HCT116 (cell line): ENCODE results near the gene APOB. TPM values are rescaled to one million over a fixed set of nuclear protein-coding genes. Genes with fewer than 3 reads are reported as not detected.

Experiments
- ATAC-seq: fragments of 200-7000 bp; cut with Tn5 transposase; 2 replicates; pipeline ENCODE4 v1.9.1; 2020; ENCODE audit warnings: mild to moderate bottlenecking, moderate library complexity
- BruUV-seq: library from RNA; stranded (reverse); fragments of 400-500 nt; replicated peaks from 2 replicates; lab custom pipeline; 2021; lab: Mats Ljungman, UMichigan
- CTCF ChIA-PET: fragments of 300-600 bp; sonication (Branson Sonifier 250); formaldehyde crosslinking; loops from one replicate; lab custom pipeline; 2021; ENCODE audit warnings: antibody characterized with exemption; lab: Charles Lee
- POLR2A ChIA-PET: fragments of 300-600, 350-600 bp; sonication (Branson Sonifier 250); formaldehyde crosslinking; loops from one replicate; lab custom pipeline; 2021; ENCODE audit warnings: antibody characterized with exemption; lab: Charles Lee
- RAD21 ChIA-PET, 2 experiments: fragments of 300-600 bp; sonication (Branson Sonifier 250); formaldehyde crosslinking; loops; one replicate each; lab custom pipeline; 2023; ENCODE audit warnings: low total read pairs in 2 of 2; ENCODE audit not compliant: uncharacterized antibody in 2 of 2, unreplicated experiment in 2 of 2, low non-redundant PET in 1 of 2; lab: Charles Lee
- DNase-seq: peaks from one replicate; pipeline ENCODE4 v3.0.0-alpha.2; 2010; ENCODE audit warnings: low read depth, low spot score
- H2AFZ ChIP-seq: fragments of 200-600 bp; shearing (Covaris generic), sonication (generic); 2 replicates; pipeline ENCODE4 v1.6.1; 2017; ENCODE audit warnings: low read depth, mixed run types, mixed read lengths, antibody characterized with exemption, low read length; ENCODE audit not compliant: poor library complexity, severe bottlenecking
- H3K27ac ChIP-seq: 2 replicates; pipeline ENCODE4 v1.5.1; 2012; ENCODE audit warnings: low read depth, low read length
- H3K27me3 ChIP-seq: fragments of 200-600 bp; sonication (generic); 2 replicates; pipeline ENCODE4 v1.6.1; 2016; ENCODE audit warnings: mixed run types, low read length, mixed read lengths; ENCODE audit not compliant: insufficient read depth
- H3K36me3 ChIP-seq, 2 experiments: fragments of 200-500 bp in 1 of 2; fragments of 200-600 bp in 1 of 2; sonication (Bioruptor generic) in 1 of 2; sonication (generic) in 1 of 2; 2 replicates each; pipeline versions ENCODE4 v1.5.1 to v1.6.1; 2014 to 2016; ENCODE audit warnings: low read length in 2 of 2, inconsistent platforms in 1 of 2, mixed read lengths in 1 of 2, mixed run types in 1 of 2; ENCODE audit not compliant: insufficient read depth in 2 of 2, control insufficient read depth in 1 of 2
- H3K4me1 ChIP-seq, 2 experiments: fragments of 200-600 bp in 1 of 2; sonication (generic) in 1 of 2; 2 replicates each; pipeline versions ENCODE4 v1.5.1 to v1.6.1; 2012 to 2017; ENCODE audit warnings: low read length in 2 of 2, inconsistent platforms in 1 of 2, mild to moderate bottlenecking in 1 of 2, mixed read lengths in 1 of 2, mixed run types in 1 of 2, moderate library complexity in 1 of 2; ENCODE audit not compliant: insufficient read depth in 2 of 2, control insufficient read depth in 1 of 2
- H3K4me2 ChIP-seq: fragments of 200-600 bp; sonication (generic); 2 replicates; pipeline ENCODE4 v1.6.1; 2017; ENCODE audit warnings: mixed run types, low read length, mixed read lengths
- H3K4me3 ChIP-seq, 2 experiments: fragments of 200-600 bp in 1 of 2; sonication (generic) in 1 of 2; replicated peaks in 1 of 2; 2 replicates each; pipeline ENCODE4 v1.5.1; 2011 to 2016; ENCODE audit warnings: low read length in 2 of 2, control low read depth in 1 of 2, low read depth in 1 of 2, mild to moderate bottlenecking in 1 of 2, mixed read lengths in 1 of 2, mixed run types in 1 of 2
- H3K79me2 ChIP-seq: fragments of 200-600 bp; sonication (generic); 2 replicates; pipeline ENCODE4 v1.6.1; 2017; ENCODE audit warnings: mild to moderate bottlenecking, mixed run types, low read length, moderate library complexity, mixed read lengths; ENCODE audit not compliant: insufficient read depth
- H3K9ac ChIP-seq: fragments of 200-600 bp; sonication (generic); 2 replicates; pipeline ENCODE4 v1.6.1; 2016; ENCODE audit warnings: low read length, mixed read lengths
- H3K9me2 ChIP-seq: fragments of 200-600 bp; sonication (generic), shearing (Covaris generic); 2 replicates; pipeline ENCODE4 v1.6.1; 2017; ENCODE audit warnings: mixed run types, mild to moderate bottlenecking, moderate library complexity; ENCODE audit not compliant: insufficient read depth
- H3K9me3 ChIP-seq, 2 experiments: fragments of 200-500 bp in 1 of 2; fragments of 200-600 bp in 1 of 2; sonication (Bioruptor generic) in 1 of 2; sonication (generic) in 1 of 2; 2 replicates each; pipeline ENCODE4 v1.6.1; 2014 to 2017; ENCODE audit warnings: low read length in 2 of 2, mixed read lengths in 2 of 2, inconsistent platforms in 1 of 2, low read depth in 1 of 2, mild to moderate bottlenecking in 1 of 2, mixed run types in 1 of 2, moderate library complexity in 1 of 2; ENCODE audit not compliant: control insufficient read depth in 1 of 2, insufficient read depth in 1 of 2
- H4K20me1 ChIP-seq: fragments of 200-600 bp; sonication (generic), shearing (Covaris generic); 2 replicates; pipeline ENCODE4 v1.6.1; 2017; ENCODE audit warnings: mixed run types, mild to moderate bottlenecking, moderate library complexity; ENCODE audit not compliant: insufficient read depth
- CEBPB ChIP-seq: IDR thresholded peaks from 2 replicates; pipeline ENCODE4 v1.6.1; 2012; ENCODE audit warnings: low read depth
- CTCF ChIP-seq, 3 experiments: fragments of 200-600 bp in 1 of 3; sonication (generic) in 1 of 3; IDR thresholded peaks in 2 of 3; conservative IDR thresholded peaks in 1 of 3; 2 replicates each; pipeline ENCODE4 v1.5.1; 2012 to 2017; ENCODE audit warnings: low read depth in 2 of 3, low read length in 2 of 3, antibody characterized with exemption in 1 of 3, borderline replicate concordance in 1 of 3, control low read depth in 1 of 3, mild to moderate bottlenecking in 1 of 3, mixed read lengths in 1 of 3, mixed run types in 1 of 3, moderate library complexity in 1 of 3; ENCODE audit not compliant: insufficient read depth in 1 of 3
- EGR1 ChIP-seq: IDR thresholded peaks from 2 replicates; pipeline ENCODE4 v1.6.1; 2012; ENCODE audit warnings: low read depth
- EZH2phosphoT487 ChIP-seq: fragments of 200-600 bp; IDR thresholded peaks from 2 replicates; pipeline ENCODE4 v1.6.1; 2018; ENCODE audit warnings: antibody characterized with exemption, borderline replicate concordance
- FOSL1 ChIP-seq: IDR thresholded peaks from 2 replicates; pipeline ENCODE4 v1.6.1; 2012; ENCODE audit warnings: low read depth
- POLR2A ChIP-seq: IDR thresholded peaks from 2 replicates; pipeline ENCODE4 v1.7.0; 2011; ENCODE audit warnings: borderline replicate concordance; ENCODE audit not compliant: insufficient read depth, insufficient read length; ENCODE audit errors: extremely low read depth
- POLR2AphosphoS5 ChIP-seq: IDR thresholded peaks from 2 replicates; pipeline ENCODE4 v1.6.1; 2011; ENCODE audit warnings: mild to moderate bottlenecking, low read depth, low read length, moderate library complexity
- RAD21 ChIP-seq: IDR thresholded peaks from 2 replicates; pipeline ENCODE4 v1.6.1; 2012; ENCODE audit warnings: low read depth, mild to moderate bottlenecking
- SIN3A ChIP-seq: IDR thresholded peaks from 2 replicates; pipeline ENCODE4 v1.6.1; 2012; ENCODE audit warnings: low read depth
- SP1 ChIP-seq: IDR thresholded peaks from 2 replicates; pipeline ENCODE4 v1.6.1; 2012; ENCODE audit warnings: low read depth
- ZFX ChIP-seq: fragments of 450-650 bp; IDR thresholded peaks from 2 replicates; pipeline ENCODE4 v1.6.1; 2017
- ZNF274 ChIP-seq: fragments of 200-500 bp; sonication (Bioruptor generic); IDR thresholded peaks from 2 replicates; pipeline ENCODE4 v1.6.1; 2014; ENCODE audit warnings: mild to moderate bottlenecking, low read depth, low read length, inconsistent platforms
- intact Hi-C: fragments of 100-400 bp; cut with micrococcal nuclease; formaldehyde crosslinking; loops from 2 replicates; pipeline ENCODE4 v1.10.0; 2022
- total RNA-seq: library from RNA; stranded (reverse); gene quantifications from one replicate; pipeline ENCODE4 v1.2.1, GENCODE V29; 2021; ENCODE audit not compliant: unreplicated experiment
- TF ChIP-seq, protein P1 (sequence below): IDR thresholded peaks from 2 replicates; pipeline ENCODE4 v1.6.1; 2012; ENCODE audit warnings: low read depth
- TF ChIP-seq, protein P2 (sequence below): IDR thresholded peaks from 2 replicates; pipeline ENCODE4 v1.6.1; 2012

The APOB gene
- total RNA-seq, 1 experiment from 2014 or later: 1.6 TPM

GRCh38 chr2:20962939-20963557, 80.8 kb downstream of the APOB start:
- intact Hi-C loops: loop anchor here (1.0 kb wide), 3 partner anchors 182 to 302 kb away; no protein-coding TSS in a partner anchor
- peak; percentile 90 for ATAC-seq
- H3K36me3 ChIP-seq: no peaks in the 10 kb centered on the region
- no peak overlapping the region for H3K4me2 ChIP-seq
- H3K9ac ChIP-seq: no peak overlapping the region
- no peak overlapping the region for H2AFZ ChIP-seq
- BruUV-seq: no TSS peak
- ChIA-PET POLR2A (no interaction called here), CTCF (interaction anchor here (0.7 to 4.7 kb wide), 10 partner anchors 10 to 312 kb away, joined by 3 to 66 read pairs (median 4); no protein-coding TSS in a partner anchor)
- DNase-seq: peak; percentile 41
- H3K9me3 ChIP-seq: no peaks in the 10 kb centered on the region
- H3K27ac ChIP-seq: no peak overlapping the region
- H3K9me2 ChIP-seq: no peaks in the 10 kb centered on the region
- H4K20me1 ChIP-seq: no peaks in the 10 kb centered on the region
- peaks cover 61% of the 10 kb centered on the region for H3K27me3 ChIP-seq
- no peak overlapping the region for H3K4me3 ChIP-seq
- peak; percentile 70 to 91 (median 86); a peak in 5 of 6 replicates for TF ChIP-seq CTCF (IDR thresholded peaks at IDR 0.05 in 2 of 3, conservative IDR thresholded peaks at IDR 0.05 in 1 of 3; ENCODE audit: borderline replicate concordance in 1 of 3, insufficient read depth in 1 of 3, low read depth in 2 of 3, low read length in 2 of 3)
- no peak for TF ChIP-seq EGR1
- TF ChIP-seq FOSL1: no peak
- no peak for TF ChIP-seq SP1
- TF ChIP-seq RAD21: peak; percentile 80
- TF ChIP-seq, all 23 proteins: peak for 2
- RAD21 ChIA-PET: interaction anchor here (1.2 to 1.5 kb wide), 3 partner anchors 182 to 302 kb away, joined by 4 to 15 read pairs (median 15); no protein-coding TSS in a partner anchor
- no peaks in the 10 kb centered on the region for H3K4me1 ChIP-seq
- no peaks in the 10 kb centered on the region for H3K79me2 ChIP-seq

GRCh38 chr2:20961858-20962257, 82.0 kb downstream of the APOB start:
- H3K36me3 ChIP-seq: no peaks in the 10 kb centered on the region
- TF ChIP-seq, protein P1, sequence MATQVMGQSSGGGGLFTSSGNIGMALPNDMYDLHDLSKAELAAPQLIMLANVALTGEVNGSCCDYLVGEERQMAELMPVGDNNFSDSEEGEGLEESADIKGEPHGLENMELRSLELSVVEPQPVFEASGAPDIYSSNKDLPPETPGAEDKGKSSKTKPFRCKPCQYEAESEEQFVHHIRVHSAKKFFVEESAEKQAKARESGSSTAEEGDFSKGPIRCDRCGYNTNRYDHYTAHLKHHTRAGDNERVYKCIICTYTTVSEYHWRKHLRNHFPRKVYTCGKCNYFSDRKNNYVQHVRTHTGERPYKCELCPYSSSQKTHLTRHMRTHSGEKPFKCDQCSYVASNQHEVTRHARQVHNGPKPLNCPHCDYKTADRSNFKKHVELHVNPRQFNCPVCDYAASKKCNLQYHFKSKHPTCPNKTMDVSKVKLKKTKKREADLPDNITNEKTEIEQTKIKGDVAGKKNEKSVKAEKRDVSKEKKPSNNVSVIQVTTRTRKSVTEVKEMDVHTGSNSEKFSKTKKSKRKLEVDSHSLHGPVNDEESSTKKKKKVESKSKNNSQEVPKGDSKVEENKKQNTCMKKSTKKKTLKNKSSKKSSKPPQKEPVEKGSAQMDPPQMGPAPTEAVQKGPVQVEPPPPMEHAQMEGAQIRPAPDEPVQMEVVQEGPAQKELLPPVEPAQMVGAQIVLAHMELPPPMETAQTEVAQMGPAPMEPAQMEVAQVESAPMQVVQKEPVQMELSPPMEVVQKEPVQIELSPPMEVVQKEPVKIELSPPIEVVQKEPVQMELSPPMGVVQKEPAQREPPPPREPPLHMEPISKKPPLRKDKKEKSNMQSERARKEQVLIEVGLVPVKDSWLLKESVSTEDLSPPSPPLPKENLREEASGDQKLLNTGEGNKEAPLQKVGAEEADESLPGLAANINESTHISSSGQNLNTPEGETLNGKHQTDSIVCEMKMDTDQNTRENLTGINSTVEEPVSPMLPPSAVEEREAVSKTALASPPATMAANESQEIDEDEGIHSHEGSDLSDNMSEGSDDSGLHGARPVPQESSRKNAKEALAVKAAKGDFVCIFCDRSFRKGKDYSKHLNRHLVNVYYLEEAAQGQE: no peak
- no peak for TF ChIP-seq CEBPB
- no peak for TF ChIP-seq POLR2AphosphoS5
- no peak for TF ChIP-seq SIN3A
- TF ChIP-seq EZH2phosphoT487: no peak
- no peak for TF ChIP-seq RAD21
- TF ChIP-seq, protein P2, sequence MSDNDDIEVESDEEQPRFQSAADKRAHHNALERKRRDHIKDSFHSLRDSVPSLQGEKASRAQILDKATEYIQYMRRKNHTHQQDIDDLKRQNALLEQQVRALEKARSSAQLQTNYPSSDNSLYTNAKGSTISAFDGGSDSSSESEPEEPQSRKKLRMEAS: no peak
- TF ChIP-seq ZNF274: no peak
- no peak for TF ChIP-seq ZFX
- TF ChIP-seq SP1: no peak
- no peak for TF ChIP-seq POLR2A
- TF ChIP-seq EGR1: no peak
- no peaks in the 10 kb centered on the region for H3K79me2 ChIP-seq
- no peak overlapping the region for H3K4me3 ChIP-seq
- CTCF ChIA-PET: interaction anchor here (4.6 to 4.7 kb wide), 2 partner anchors 180 to 300 kb away, joined by 38 to 66 read pairs; no protein-coding TSS in a partner anchor
- no peak for DNase-seq
- no peak overlapping the region for H2AFZ ChIP-seq
- no peak for ATAC-seq
- BruUV-seq: no TSS peak
- no peaks in the 10 kb centered on the region for H3K9me3 ChIP-seq
- intact Hi-C loops: no loop called here
- no peaks in the 10 kb centered on the region for H4K20me1 ChIP-seq
- RAD21 ChIA-PET: no interaction called here
- POLR2A ChIA-PET: no interaction called here
- H3K9ac ChIP-seq: no peak overlapping the region
- H3K9me2 ChIP-seq: no peaks in the 10 kb centered on the region
- no peak overlapping the region for H3K4me2 ChIP-seq
- no peak overlapping the region for H3K27ac ChIP-seq
- H3K4me1 ChIP-seq: no peaks in the 10 kb centered on the region
- peaks cover 56% of the 10 kb centered on the region for H3K27me3 ChIP-seq
